HEK293 (cell line): ENCODE results near the gene CKMT1B.

Source experiments
- CTCF ChIA-PET: fragments of 350-600 bp; formaldehyde crosslinking; extraction: SDS; loops from one replicate; lab custom pipeline; 2021; ENCODE audit warnings: antibody characterized with exemption; lab: Yijun Ruan, JAX
- POLR2A ChIA-PET: fragments of 300-600 bp; formaldehyde crosslinking; extraction: SDS; loops from one replicate; lab custom pipeline; 2020; ENCODE audit warnings: antibody characterized with exemption, inconsistent platforms; lab: Yijun Ruan, JAX
- H3K27ac ChIP-seq: fragments of 200-500 bp; sonication (Bioruptor generic); 2 replicates; pipeline ENCODE4 v1.5.1; 2014; ENCODE audit warnings: low read depth, low read length, control low read depth, inconsistent platforms; ENCODE audit errors: extremely low read depth
- H3K36me3 ChIP-seq, 2 experiments: fragments of 200-500 bp in 1 of 2; sonication (Bioruptor generic) in 1 of 2; 1 replicate in 1 of 2; 2 replicates in 1 of 2; pipeline ENCODE4 v1.5.1; 2014 to 2017; ENCODE audit warnings: inconsistent platforms in 2 of 2, low read length in 2 of 2; ENCODE audit not compliant: control insufficient read depth in 2 of 2, insufficient read depth in 1 of 2
- H3K4me1 ChIP-seq: fragments of 200-500 bp; sonication (Bioruptor generic); 2 replicates; pipeline ENCODE4 v1.5.1; 2014; ENCODE audit warnings: mild to moderate bottlenecking, low read length, inconsistent platforms; ENCODE audit not compliant: control insufficient read depth, insufficient read depth
- H3K4me3 ChIP-seq: 2 replicates; pipeline ENCODE4 v1.5.1; 2011; ENCODE audit warnings: low read depth, mild to moderate bottlenecking, control low read depth, low read length, moderate library complexity
- H3K9me3 ChIP-seq: fragments of 200-500 bp; sonication (Bioruptor generic); 2 replicates; pipeline ENCODE4 v1.5.1; 2014; ENCODE audit warnings: low read depth, low read length, inconsistent platforms; ENCODE audit not compliant: control insufficient read depth, insufficient read depth
- FEZF1 ChIP-seq: fragments of 450-650 bp; formaldehyde crosslinking; IDR thresholded peaks from 2 replicates; pipeline ENCODE4 v1.5.1; 2016; ENCODE audit warnings: missing biosample characterization, missing genetic modification characterization
- GLIS2 ChIP-seq: fragments of 450-650 bp; formaldehyde crosslinking; IDR thresholded peaks from 2 replicates; pipeline ENCODE4 v1.5.1; 2016; ENCODE audit warnings: missing biosample characterization, missing genetic modification characterization
- KLF8 ChIP-seq: fragments of 450-650 bp; formaldehyde crosslinking; IDR thresholded peaks from 2 replicates; pipeline ENCODE4 v1.5.1; 2016; ENCODE audit warnings: missing biosample characterization, missing genetic modification characterization
- SALL2 ChIP-seq: fragments of 450-650 bp; formaldehyde crosslinking; IDR thresholded peaks from 2 replicates; pipeline ENCODE4 v1.5.0; 2017; ENCODE audit warnings: missing biosample characterization, mild to moderate bottlenecking, missing genetic modification characterization, borderline replicate concordance
- SP2 ChIP-seq: fragments of 450-650 bp; formaldehyde crosslinking; IDR thresholded peaks from 2 replicates; pipeline ENCODE4 v1.5.1; 2016; ENCODE audit warnings: missing biosample characterization, missing genetic modification characterization
- ZBTB17 ChIP-seq: fragments of 450-650 bp; formaldehyde crosslinking; IDR thresholded peaks from 2 replicates; pipeline ENCODE4 v1.5.1; 2016; ENCODE audit warnings: missing biosample characterization, missing genetic modification characterization
- ZEB2 ChIP-seq: fragments of 450-650 bp; formaldehyde crosslinking; IDR thresholded peaks from 2 replicates; pipeline ENCODE4 v1.5.1; 2016; ENCODE audit warnings: missing biosample characterization, missing genetic modification characterization
- ZNF112 ChIP-seq: fragments of 450-650 bp; formaldehyde crosslinking; IDR thresholded peaks from 2 replicates; pipeline ENCODE4 v1.5.0; 2017; ENCODE audit warnings: missing biosample characterization, missing genetic modification characterization
- ZNF174 ChIP-seq: fragments of 450-650 bp; formaldehyde crosslinking; IDR thresholded peaks from 2 replicates; pipeline ENCODE4 v1.5.0; 2017; ENCODE audit warnings: missing biosample characterization, mild to moderate bottlenecking, missing genetic modification characterization
- ZNF19 ChIP-seq: fragments of 450-650 bp; formaldehyde crosslinking; IDR thresholded peaks from 2 replicates; pipeline ENCODE4; 2016; ENCODE audit warnings: missing biosample characterization, missing genetic modification characterization, low read depth
- ZNF23 ChIP-seq: fragments of 450-650 bp; formaldehyde crosslinking; IDR thresholded peaks from 2 replicates; pipeline ENCODE4 v1.5.1; 2016; ENCODE audit warnings: missing biosample characterization, missing genetic modification characterization, borderline replicate concordance
- ZNF274 ChIP-seq, 2 experiments: fragments of 200-500 bp in 1 of 2; fragments of 450-650 bp in 1 of 2; sonication (Bioruptor generic) in 1 of 2; formaldehyde crosslinking in 1 of 2; IDR thresholded peaks; 2 replicates each; pipeline versions ENCODE4 v1.5.1 to v1.6.1; 2014 to 2016; ENCODE audit warnings: borderline replicate concordance in 1 of 2, inconsistent platforms in 1 of 2, low read length in 1 of 2, missing biosample characterization in 1 of 2, missing genetic modification characterization in 1 of 2
- ZNF341 ChIP-seq: fragments of 450-650 bp; formaldehyde crosslinking; IDR thresholded peaks from 2 replicates; pipeline ENCODE4; 2016; ENCODE audit warnings: low read depth, missing biosample characterization, missing genetic modification characterization
- ZNF426 ChIP-seq: fragments of 450-650 bp; formaldehyde crosslinking; IDR thresholded peaks from 2 replicates; pipeline ENCODE4 v1.5.1; 2017; ENCODE audit warnings: missing biosample characterization, missing genetic modification characterization, mild to moderate bottlenecking, inconsistent platforms, moderate library complexity
- ZNF629 ChIP-seq: fragments of 450-650 bp; formaldehyde crosslinking; IDR thresholded peaks from 2 replicates; pipeline ENCODE4 v1.5.1; 2017; ENCODE audit warnings: missing biosample characterization, missing genetic modification characterization
- ZNF768 ChIP-seq: fragments of 450-650 bp; formaldehyde crosslinking; IDR thresholded peaks from 2 replicates; pipeline ENCODE4 v1.5.1; 2018; ENCODE audit warnings: missing biosample characterization, mild to moderate bottlenecking, missing genetic modification characterization
- ZSCAN16 ChIP-seq: fragments of 450-650 bp; formaldehyde crosslinking; IDR thresholded peaks from 2 replicates; pipeline ENCODE4 v1.5.1; 2016; ENCODE audit warnings: missing biosample characterization, missing genetic modification characterization
- TF ChIP-seq, protein P1 (sequence below): fragments of 450-650 bp; formaldehyde crosslinking; IDR thresholded peaks from 2 replicates; pipeline ENCODE4 v1.5.1; 2016; ENCODE audit warnings: missing biosample characterization, missing genetic modification characterization
- TF ChIP-seq, protein P2 (sequence below): fragments of 450-650 bp; formaldehyde crosslinking; IDR thresholded peaks from 2 replicates; pipeline ENCODE4 v1.5.1; 2016; ENCODE audit warnings: missing biosample characterization, missing genetic modification characterization
- TF ChIP-seq, protein P3 (sequence below): fragments of 450-650 bp; formaldehyde crosslinking; IDR thresholded peaks from 2 replicates; pipeline ENCODE4 v1.5.1; 2016; ENCODE audit warnings: missing biosample characterization, missing genetic modification characterization
- TF ChIP-seq, protein P4 (sequence below): fragments of 450-650 bp; formaldehyde crosslinking; IDR thresholded peaks from 2 replicates; pipeline ENCODE4 v1.5.1; 2017; ENCODE audit warnings: missing biosample characterization, missing genetic modification characterization
- TF ChIP-seq, protein P5 (sequence below): fragments of 450-650 bp; formaldehyde crosslinking; IDR thresholded peaks from 2 replicates; pipeline ENCODE4 v1.5.1; 2017; ENCODE audit warnings: missing biosample characterization, missing genetic modification characterization
- TF ChIP-seq, protein P6 (sequence below): fragments of 450-650 bp; formaldehyde crosslinking; IDR thresholded peaks from 2 replicates; pipeline ENCODE4 v1.5.1; 2016; ENCODE audit warnings: missing biosample characterization, missing genetic modification characterization

The CKMT1B gene

DNA sequence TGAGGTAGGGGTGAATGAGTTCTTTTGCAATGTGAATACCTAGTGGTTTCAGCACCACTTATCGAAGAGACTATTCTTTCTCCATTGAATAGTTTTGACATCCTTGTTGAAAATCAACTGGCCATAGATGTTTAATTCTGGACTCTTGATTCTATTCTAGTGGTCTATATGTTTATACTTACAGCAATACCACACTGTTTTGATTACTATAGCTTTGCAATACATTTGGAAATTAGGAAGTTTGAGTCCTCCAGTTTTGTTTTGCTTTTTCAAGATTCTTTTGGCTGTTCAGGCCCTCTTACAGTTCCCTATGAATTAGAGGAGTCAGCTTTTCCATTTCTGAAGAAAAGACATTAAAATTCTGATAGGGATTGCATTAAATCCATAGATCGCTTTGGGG is 46.3 kb upstream of the CKMT1B start:
- H3K4me3 ChIP-seq, result no peak overlapping the region
- ChIA-PET CTCF (no interaction called here), POLR2A (no interaction called here)
- H3K27ac ChIP-seq, result no peak overlapping the region
- no peaks in the 10 kb centered on the region for H3K9me3 ChIP-seq
- H3K4me1 ChIP-seq, result no peaks in the 10 kb centered on the region
- no peaks in the 10 kb centered on the region; a peak in 1 of 3 replicates for H3K36me3 ChIP-seq
- TF ChIP-seq ZNF426 (tag by site-specific recombination), result no peak
- no peak for TF ChIP-seq ZBTB17
- TF ChIP-seq, protein P1, sequence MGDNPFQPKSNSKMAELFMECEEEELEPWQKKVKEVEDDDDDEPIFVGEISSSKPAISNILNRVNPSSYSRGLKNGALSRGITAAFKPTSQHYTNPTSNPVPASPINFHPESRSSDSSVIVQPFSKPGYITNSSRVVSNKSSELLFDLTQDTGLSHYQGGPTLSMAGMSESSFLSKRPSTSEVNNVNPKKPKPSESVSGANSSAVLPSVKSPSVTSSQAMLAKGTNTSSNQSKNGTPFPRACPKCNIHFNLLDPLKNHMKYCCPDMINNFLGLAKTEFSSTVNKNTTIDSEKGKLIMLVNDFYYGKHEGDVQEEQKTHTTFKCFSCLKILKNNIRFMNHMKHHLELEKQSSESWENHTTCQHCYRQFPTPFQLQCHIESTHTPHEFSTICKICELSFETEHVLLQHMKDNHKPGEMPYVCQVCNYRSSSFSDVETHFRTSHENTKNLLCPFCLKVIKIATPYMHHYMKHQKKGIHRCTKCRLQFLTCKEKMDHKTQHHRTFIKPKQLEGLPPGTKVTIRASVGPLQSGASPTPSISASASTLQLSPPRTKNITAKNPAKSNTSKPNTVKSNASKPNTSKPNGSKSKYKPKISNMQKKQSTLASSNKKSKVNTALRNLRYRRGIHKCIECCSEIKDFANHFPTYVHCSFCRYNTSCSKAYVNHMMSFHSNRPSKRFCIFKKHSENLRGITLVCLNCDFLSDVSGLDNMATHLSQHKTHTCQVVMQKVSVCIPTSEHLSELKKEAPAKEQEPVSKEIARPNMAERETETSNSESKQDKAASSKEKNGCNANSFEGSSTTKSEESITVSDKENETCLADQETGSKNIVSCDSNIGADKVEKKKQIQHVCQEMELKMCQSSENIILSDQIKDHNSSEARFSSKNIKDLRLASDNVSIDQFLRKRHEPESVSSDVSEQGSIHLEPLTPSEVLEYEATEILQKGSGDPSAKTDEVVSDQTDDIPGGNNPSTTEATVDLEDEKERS, result peak; percentile 58; the same call in 1 of the 2 replicates
- TF ChIP-seq ZEB2, result no peak
- no peak for TF ChIP-seq ZNF174
- TF ChIP-seq, protein P2, sequence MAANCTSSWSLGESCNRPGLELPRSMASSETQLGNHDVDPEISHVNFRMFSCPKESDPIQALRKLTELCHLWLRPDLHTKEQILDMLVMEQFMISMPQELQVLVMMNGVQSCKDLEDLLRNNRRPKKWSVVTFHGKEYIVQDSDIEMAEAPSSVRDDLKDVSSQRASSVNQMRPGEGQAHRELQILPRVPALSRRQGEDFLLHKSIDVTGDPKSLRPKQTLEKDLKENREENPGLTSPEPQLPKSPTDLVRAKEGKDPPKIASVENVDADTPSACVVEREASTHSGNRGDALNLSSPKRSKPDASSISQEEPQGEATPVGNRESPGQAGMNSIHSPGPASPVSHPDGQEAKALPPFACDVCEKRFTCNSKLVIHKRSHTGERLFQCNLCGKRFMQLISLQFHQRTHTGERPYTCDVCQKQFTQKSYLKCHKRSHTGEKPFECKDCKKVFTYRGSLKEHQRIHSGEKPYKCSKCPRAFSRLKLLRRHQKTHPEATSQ (tag by site-specific recombination), result no peak
- no peak for TF ChIP-seq GLIS2 (tag by site-specific recombination)
- TF ChIP-seq ZSCAN16 (tag by site-specific recombination), result no peak
- TF ChIP-seq, all 188 proteins: peak for 1

DNA sequence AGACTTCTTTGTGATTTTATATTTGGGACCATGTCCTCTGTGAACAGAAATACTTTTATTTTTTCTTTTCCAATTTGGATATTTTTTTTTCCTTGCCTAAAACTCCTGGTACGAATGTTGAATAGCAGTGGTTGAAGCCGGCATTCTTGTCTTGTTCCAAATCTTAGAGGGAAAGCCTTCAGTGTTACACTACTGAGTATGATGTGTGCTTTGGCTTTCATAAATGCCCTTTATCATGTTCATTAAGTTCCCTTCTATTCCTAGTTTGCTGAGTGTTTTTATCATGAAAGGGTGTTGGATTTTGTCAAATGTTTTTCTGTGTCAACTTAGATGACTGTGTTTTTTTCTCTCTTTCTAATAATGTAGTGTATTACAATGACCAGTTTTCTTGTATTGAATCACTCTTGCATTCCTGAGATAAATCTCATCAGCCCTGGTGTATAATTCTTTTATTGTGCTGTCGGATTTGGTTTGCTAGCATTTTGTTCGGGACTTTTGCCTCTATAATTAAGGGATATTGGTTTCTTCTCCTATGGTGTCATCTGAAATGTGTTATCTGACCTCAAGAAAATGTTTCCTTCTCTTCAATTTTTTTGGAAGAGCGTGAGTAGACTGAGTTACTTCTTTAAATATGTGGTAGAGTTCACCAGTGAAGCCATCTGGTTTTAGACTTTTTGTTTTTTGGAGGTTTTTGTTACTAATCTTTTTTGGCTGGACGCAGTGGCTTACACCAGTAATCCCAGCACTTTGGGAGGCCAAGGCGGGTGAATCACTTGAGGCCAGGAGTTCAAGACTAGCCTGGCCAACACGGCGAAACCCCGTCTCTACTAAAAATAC is 43.1 kb upstream of the CKMT1B start:
- Histone ChIP-seq H3K36me3 (peaks cover 0 to 4% of the 10 kb centered on the region in 2 experiments; a peak in 1 of 3 replicates), H3K4me1 (no peaks in the 10 kb centered on the region), H3K27ac (no peak overlapping the region), H3K4me3 (no peak overlapping the region), H3K9me3 (no peaks in the 10 kb centered on the region)
- ChIA-PET CTCF (no interaction called here), POLR2A (no interaction called here)
- TF ChIP-seq ZNF174 (no peak), ZNF629 (tag by site-specific recombination) (no peak), ZNF274 (IDR thresholded peaks at IDR 0.05; ENCODE audit: low read length) (no peak), ZNF274 (tag by site-specific recombination; IDR thresholded peaks at IDR 0.05; ENCODE audit: borderline replicate concordance) (no peak), ZNF112 (tag by site-specific recombination) (no peak), KLF8 (tag by site-specific recombination) (no peak), SP2 (tag by site-specific recombination) (no peak), ZNF341 (no peak), ZNF23 (no peak), FEZF1 (tag by site-specific recombination) (no peak), SALL2 (no peak), ZNF768 (tag by site-specific recombination) (no peak), ZNF19 (tag by site-specific recombination) (no peak), ZBTB17 (no peak)
- TF ChIP-seq, protein P3, sequence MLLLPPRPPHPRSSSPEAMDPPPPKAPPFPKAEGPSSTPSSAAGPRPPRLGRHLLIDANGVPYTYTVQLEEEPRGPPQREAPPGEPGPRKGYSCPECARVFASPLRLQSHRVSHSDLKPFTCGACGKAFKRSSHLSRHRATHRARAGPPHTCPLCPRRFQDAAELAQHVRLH (tag by site-specific recombination), result no peak
- TF ChIP-seq, protein P4, sequence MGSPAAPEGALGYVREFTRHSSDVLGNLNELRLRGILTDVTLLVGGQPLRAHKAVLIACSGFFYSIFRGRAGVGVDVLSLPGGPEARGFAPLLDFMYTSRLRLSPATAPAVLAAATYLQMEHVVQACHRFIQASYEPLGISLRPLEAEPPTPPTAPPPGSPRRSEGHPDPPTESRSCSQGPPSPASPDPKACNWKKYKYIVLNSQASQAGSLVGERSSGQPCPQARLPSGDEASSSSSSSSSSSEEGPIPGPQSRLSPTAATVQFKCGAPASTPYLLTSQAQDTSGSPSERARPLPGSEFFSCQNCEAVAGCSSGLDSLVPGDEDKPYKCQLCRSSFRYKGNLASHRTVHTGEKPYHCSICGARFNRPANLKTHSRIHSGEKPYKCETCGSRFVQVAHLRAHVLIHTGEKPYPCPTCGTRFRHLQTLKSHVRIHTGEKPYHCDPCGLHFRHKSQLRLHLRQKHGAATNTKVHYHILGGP (tag by site-specific recombination), result no peak
- TF ChIP-seq, protein P5, sequence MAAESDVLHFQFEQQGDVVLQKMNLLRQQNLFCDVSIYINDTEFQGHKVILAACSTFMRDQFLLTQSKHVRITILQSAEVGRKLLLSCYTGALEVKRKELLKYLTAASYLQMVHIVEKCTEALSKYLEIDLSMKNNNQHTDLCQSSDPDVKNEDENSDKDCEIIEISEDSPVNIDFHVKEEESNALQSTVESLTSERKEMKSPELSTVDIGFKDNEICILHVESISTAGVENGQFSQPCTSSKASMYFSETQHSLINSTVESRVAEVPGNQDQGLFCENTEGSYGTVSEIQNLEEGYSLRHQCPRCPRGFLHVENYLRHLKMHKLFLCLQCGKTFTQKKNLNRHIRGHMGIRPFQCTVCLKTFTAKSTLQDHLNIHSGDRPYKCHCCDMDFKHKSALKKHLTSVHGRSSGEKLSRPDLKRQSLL (tag by site-specific recombination), result no peak
- TF ChIP-seq, protein P6, sequence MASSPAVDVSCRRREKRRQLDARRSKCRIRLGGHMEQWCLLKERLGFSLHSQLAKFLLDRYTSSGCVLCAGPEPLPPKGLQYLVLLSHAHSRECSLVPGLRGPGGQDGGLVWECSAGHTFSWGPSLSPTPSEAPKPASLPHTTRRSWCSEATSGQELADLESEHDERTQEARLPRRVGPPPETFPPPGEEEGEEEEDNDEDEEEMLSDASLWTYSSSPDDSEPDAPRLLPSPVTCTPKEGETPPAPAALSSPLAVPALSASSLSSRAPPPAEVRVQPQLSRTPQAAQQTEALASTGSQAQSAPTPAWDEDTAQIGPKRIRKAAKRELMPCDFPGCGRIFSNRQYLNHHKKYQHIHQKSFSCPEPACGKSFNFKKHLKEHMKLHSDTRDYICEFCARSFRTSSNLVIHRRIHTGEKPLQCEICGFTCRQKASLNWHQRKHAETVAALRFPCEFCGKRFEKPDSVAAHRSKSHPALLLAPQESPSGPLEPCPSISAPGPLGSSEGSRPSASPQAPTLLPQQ, result no peak
